ENCODE results near the gene KCNH5.

Gene KCNH5

GRCh38 chr14:62743560-62743959, 301.7 kb downstream of the KCNH5 start:
- H3K4me3 ChIP-seq (ENCODE audit: low read depth, low read length), result no peak overlapping the region
- TF ChIP-seq CTCF (IDR thresholded peaks at IDR 0.05; ENCODE audit: low read depth, low read length, missing control alignments), result no peak
- no peak for DNase-seq (ENCODE audit: low read depth)

GRCh38 chr14:62743118-62743517, 302.1 kb downstream of the KCNH5 start:
- no peak overlapping the region for H3K4me3 ChIP-seq (ENCODE audit: low read depth, low read length)
- TF ChIP-seq CTCF (IDR thresholded peaks at IDR 0.05; ENCODE audit: low read depth, low read length, missing control alignments), result no peak
- DNase-seq (ENCODE audit: low read depth), result no peak

GRCh38 chr14:62739647-62740046, 305.6 kb downstream of the KCNH5 start:
- no peak overlapping the region for H3K4me3 ChIP-seq (ENCODE audit: low read depth, low read length)
- no peak for TF ChIP-seq CTCF (IDR thresholded peaks at IDR 0.05; ENCODE audit: low read depth, low read length, missing control alignments)
- DNase-seq (ENCODE audit: low read depth), result no peak

- DNase-seq (ENCODE audit: low read depth), result no peak
- H3K4me3 ChIP-seq (ENCODE audit: low read depth, low read length), result no peak overlapping the region
- TF ChIP-seq CTCF (IDR thresholded peaks at IDR 0.05; ENCODE audit: low read depth, low read length, missing control alignments), result no peak
Measured at GRCh38 chr14:62736048-62737043, 308.9 kb downstream of the KCNH5 start.

- no peak overlapping the region for H3K4me3 ChIP-seq (ENCODE audit: low read depth, low read length)
- TF ChIP-seq CTCF (IDR thresholded peaks at IDR 0.05; ENCODE audit: low read depth, low read length, missing control alignments), result no peak
- no peak for DNase-seq (ENCODE audit: low read depth)
Measured at GRCh38 chr14:62734831-62735230, 310.4 kb downstream of the KCNH5 start.

- no peak for TF ChIP-seq CTCF (IDR thresholded peaks at IDR 0.05; ENCODE audit: low read depth, low read length, missing control alignments)
Measured at GRCh38 chr14:62722406-62722805, 322.9 kb downstream of the KCNH5 start.

More at GRCh38 chr14:62722406-62722805, 322.9 kb downstream of the KCNH5 start:
- DNase-seq (ENCODE audit: low read depth), result no peak
- H3K4me3 ChIP-seq (ENCODE audit: low read depth, low read length), result no peak overlapping the region
